ENCODE measurements around the gene TSC2.

- TF ChIP-seq CTCF (IDR thresholded peaks at IDR 0.05) (no peak), POLR2A (IDR thresholded peaks at IDR 0.05) (no peak)
These were observed 13.7 kb downstream of the TSC2 start for GRCh38 chr16:2061526-2061925.
